HCT116 (cell line): ENCODE results near the gene AGAP4.
"Not testable (repeated sequence)": the region's sequence is repeated elsewhere in the genome, so short reads cannot be mapped to it uniquely, and the experiment has no call there.

Experiments used
- POLR2A ChIP-seq: IDR thresholded peaks from 2 replicates; pipeline ENCODE4 v1.7.0; 2011; ENCODE audit warnings: borderline replicate concordance; ENCODE audit not compliant: insufficient read depth, insufficient read length; ENCODE audit errors: extremely low read depth
- REST ChIP-seq: IDR thresholded peaks from 2 replicates; pipeline ENCODE4 v1.6.1; 2012; ENCODE audit warnings: low read depth
- TF ChIP-seq, protein P1 (sequence below), 3 experiments: fragments of 200-600 bp in 1 of 3; sonication (generic) in 1 of 3; IDR thresholded peaks in 2 of 3; conservative IDR thresholded peaks in 1 of 3; 2 replicates each; pipeline ENCODE4 v1.5.1; 2012 to 2017; ENCODE audit warnings: low read depth in 2 of 3, low read length in 2 of 3, antibody characterized with exemption in 1 of 3, borderline replicate concordance in 1 of 3, control low read depth in 1 of 3, mild to moderate bottlenecking in 1 of 3, mixed read lengths in 1 of 3, mixed run types in 1 of 3, moderate library complexity in 1 of 3; ENCODE audit not compliant: insufficient read depth in 1 of 3
- TF ChIP-seq, protein P2 (sequence below): IDR thresholded peaks from 2 replicates; pipeline ENCODE4 v1.6.1; 2012

GRCh38 chr10:45890721-45891120 lies 43.4 kb upstream of the AGAP4 start:
- TF ChIP-seq, protein P1, sequence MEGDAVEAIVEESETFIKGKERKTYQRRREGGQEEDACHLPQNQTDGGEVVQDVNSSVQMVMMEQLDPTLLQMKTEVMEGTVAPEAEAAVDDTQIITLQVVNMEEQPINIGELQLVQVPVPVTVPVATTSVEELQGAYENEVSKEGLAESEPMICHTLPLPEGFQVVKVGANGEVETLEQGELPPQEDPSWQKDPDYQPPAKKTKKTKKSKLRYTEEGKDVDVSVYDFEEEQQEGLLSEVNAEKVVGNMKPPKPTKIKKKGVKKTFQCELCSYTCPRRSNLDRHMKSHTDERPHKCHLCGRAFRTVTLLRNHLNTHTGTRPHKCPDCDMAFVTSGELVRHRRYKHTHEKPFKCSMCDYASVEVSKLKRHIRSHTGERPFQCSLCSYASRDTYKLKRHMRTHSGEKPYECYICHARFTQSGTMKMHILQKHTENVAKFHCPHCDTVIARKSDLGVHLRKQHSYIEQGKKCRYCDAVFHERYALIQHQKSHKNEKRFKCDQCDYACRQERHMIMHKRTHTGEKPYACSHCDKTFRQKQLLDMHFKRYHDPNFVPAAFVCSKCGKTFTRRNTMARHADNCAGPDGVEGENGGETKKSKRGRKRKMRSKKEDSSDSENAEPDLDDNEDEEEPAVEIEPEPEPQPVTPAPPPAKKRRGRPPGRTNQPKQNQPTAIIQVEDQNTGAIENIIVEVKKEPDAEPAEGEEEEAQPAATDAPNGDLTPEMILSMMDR (IDR thresholded peaks at IDR 0.05 in 2 of 3, conservative IDR thresholded peaks at IDR 0.05 in 1 of 3; ENCODE audit: borderline replicate concordance in 1 of 3, insufficient read depth in 1 of 3, low read depth in 2 of 3, low read length in 2 of 3) = not testable (repeated sequence)
- TF ChIP-seq REST, POLR2A: not testable (repeated sequence)
- TF ChIP-seq, protein P2, sequence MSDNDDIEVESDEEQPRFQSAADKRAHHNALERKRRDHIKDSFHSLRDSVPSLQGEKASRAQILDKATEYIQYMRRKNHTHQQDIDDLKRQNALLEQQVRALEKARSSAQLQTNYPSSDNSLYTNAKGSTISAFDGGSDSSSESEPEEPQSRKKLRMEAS = not testable (repeated sequence)
